ENCODE data around the gene ADAM33. TPM values are rescaled to one million over a fixed set of nuclear protein-coding genes. Genes with fewer than 3 reads are reported as not detected.

ADAM33 gene
- polyA plus RNA-seq, 1 donor from 2014 or later = not detected

- Histone ChIP-seq H3K27me3 (ENCODE audit: insufficient read depth, low read depth, low read length) (no peaks in the 10 kb centered on the region), H3K36me3 (ENCODE audit: insufficient read depth, low read length) (no peaks in the 10 kb centered on the region), H3K9ac (ENCODE audit: low read length) (no peak overlapping the region), H2AFZ (ENCODE audit: low read depth, low read length) (no peak overlapping the region), H3K4me2 (ENCODE audit: low read length) (no peak overlapping the region), H3K9me2 (ENCODE audit: insufficient read depth, low read length) (no peaks in the 10 kb centered on the region), H3K9me3 (ENCODE audit: low read length) (no peaks in the 10 kb centered on the region), H4K20me1 (ENCODE audit: insufficient read depth) (no peaks in the 10 kb centered on the region), H3K79me2 (replicated peaks; ENCODE audit: insufficient read depth, low read length) (no peaks in the 10 kb centered on the region), H3K27ac (ENCODE audit: low read length) (no peak overlapping the region), H3K4me3 (ENCODE audit: low read length) (no peak overlapping the region), H3F3A (ENCODE audit: insufficient read depth, low read length, poor library complexity, severe bottlenecking) (no peaks in the 10 kb centered on the region)
- TF ChIP-seq EP300 (conservative IDR thresholded peaks at IDR 0.05; ENCODE audit: poor library complexity, severe bottlenecking) = no peak
- TF ChIP-seq EZH2 (IDR thresholded peaks at IDR 0.05; ENCODE audit: borderline replicate concordance, insufficient read depth, low read length, poor library complexity, severe bottlenecking) = no peak
- TF ChIP-seq, protein P1, sequence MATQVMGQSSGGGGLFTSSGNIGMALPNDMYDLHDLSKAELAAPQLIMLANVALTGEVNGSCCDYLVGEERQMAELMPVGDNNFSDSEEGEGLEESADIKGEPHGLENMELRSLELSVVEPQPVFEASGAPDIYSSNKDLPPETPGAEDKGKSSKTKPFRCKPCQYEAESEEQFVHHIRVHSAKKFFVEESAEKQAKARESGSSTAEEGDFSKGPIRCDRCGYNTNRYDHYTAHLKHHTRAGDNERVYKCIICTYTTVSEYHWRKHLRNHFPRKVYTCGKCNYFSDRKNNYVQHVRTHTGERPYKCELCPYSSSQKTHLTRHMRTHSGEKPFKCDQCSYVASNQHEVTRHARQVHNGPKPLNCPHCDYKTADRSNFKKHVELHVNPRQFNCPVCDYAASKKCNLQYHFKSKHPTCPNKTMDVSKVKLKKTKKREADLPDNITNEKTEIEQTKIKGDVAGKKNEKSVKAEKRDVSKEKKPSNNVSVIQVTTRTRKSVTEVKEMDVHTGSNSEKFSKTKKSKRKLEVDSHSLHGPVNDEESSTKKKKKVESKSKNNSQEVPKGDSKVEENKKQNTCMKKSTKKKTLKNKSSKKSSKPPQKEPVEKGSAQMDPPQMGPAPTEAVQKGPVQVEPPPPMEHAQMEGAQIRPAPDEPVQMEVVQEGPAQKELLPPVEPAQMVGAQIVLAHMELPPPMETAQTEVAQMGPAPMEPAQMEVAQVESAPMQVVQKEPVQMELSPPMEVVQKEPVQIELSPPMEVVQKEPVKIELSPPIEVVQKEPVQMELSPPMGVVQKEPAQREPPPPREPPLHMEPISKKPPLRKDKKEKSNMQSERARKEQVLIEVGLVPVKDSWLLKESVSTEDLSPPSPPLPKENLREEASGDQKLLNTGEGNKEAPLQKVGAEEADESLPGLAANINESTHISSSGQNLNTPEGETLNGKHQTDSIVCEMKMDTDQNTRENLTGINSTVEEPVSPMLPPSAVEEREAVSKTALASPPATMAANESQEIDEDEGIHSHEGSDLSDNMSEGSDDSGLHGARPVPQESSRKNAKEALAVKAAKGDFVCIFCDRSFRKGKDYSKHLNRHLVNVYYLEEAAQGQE (IDR thresholded peaks at IDR 0.05; ENCODE audit: borderline replicate concordance) = no peak
- no peak for TF ChIP-seq MXI1 (conservative IDR thresholded peaks at IDR 0.05; ENCODE audit: poor library complexity, severe bottlenecking)
- TF ChIP-seq SMC3 (conservative IDR thresholded peaks at IDR 0.05; ENCODE audit: poor library complexity) = no peak
- TF ChIP-seq RAD21 (conservative IDR thresholded peaks at IDR 0.05) = no peak
- no peak for TF ChIP-seq POLR2AphosphoS5 (IDR thresholded peaks at IDR 0.05)
- no peak for TF ChIP-seq CTCF (IDR thresholded peaks at IDR 0.05; ENCODE audit: poor library complexity, severe bottlenecking)
- TF ChIP-seq TAF1 (IDR thresholded peaks at IDR 0.05; ENCODE audit: low read depth) = no peak
These were observed 51.9 kb downstream of the ADAM33 start for GRCh38 chr20:3629893-3630292.

DNA sequence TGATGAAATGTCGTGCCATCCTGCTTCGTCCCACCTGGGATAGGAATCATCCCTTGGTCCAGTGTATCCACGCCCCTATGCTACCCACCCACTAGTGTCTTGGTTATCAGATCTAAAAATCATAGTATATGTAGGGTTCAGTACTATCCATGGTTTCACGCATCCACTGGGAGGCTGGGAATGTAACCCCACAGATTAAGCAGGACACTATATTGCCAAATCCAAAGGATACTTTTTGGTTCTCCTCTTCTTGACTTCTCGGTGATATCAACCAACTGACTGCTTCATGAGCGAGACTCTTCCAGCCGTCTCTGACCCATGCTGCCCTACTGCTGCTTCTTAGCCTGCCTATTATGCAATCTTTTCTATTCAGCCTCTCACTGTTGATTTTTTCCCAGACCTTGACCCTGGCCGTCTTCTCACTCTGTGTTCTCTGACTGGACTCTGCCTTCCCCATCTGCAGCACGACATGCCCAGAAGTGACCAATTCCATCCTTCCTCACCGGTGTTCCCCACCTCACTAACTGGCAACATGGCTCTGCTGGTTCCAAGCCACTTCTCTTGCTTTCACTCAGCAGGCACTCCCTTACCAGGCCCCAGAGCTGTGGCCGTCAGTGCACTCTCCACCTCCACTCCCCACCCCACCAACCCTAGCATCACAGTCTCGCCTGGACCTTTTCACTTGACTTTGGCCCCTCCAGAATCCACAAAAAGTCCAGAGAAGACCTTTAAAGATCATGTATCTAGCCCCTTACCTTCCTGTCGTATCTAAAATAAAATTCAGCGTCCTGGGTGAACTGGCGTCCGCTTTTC lies 53.1 kb downstream of the ADAM33 start:
- no peak overlapping the region for H2AFZ ChIP-seq (ENCODE audit: low read depth, low read length)

More for the DNA sequence above, 53.1 kb downstream of the ADAM33 start:
- H3K4me2 ChIP-seq (ENCODE audit: low read length) = no peak overlapping the region
- no peaks in the 10 kb centered on the region for H4K20me1 ChIP-seq (ENCODE audit: insufficient read depth)
- no peaks in the 10 kb centered on the region for H3F3A ChIP-seq (ENCODE audit: insufficient read depth, low read length, poor library complexity, severe bottlenecking)
- H3K27me3 ChIP-seq (ENCODE audit: insufficient read depth, low read depth, low read length) = no peaks in the 10 kb centered on the region
- TF ChIP-seq SMC3 (conservative IDR thresholded peaks at IDR 0.05; ENCODE audit: poor library complexity) (no peak), EP300 (conservative IDR thresholded peaks at IDR 0.05; ENCODE audit: poor library complexity, severe bottlenecking) (no peak), POLR2AphosphoS5 (IDR thresholded peaks at IDR 0.05) (no peak), EZH2 (IDR thresholded peaks at IDR 0.05; ENCODE audit: borderline replicate concordance, insufficient read depth, low read length, poor library complexity, severe bottlenecking) (no peak), TAF1 (IDR thresholded peaks at IDR 0.05; ENCODE audit: low read depth) (no peak), RAD21 (conservative IDR thresholded peaks at IDR 0.05) (no peak), MXI1 (conservative IDR thresholded peaks at IDR 0.05; ENCODE audit: poor library complexity, severe bottlenecking) (no peak), CTCF (IDR thresholded peaks at IDR 0.05; ENCODE audit: poor library complexity, severe bottlenecking) (no peak)
- TF ChIP-seq, protein P1 (IDR thresholded peaks at IDR 0.05; ENCODE audit: borderline replicate concordance) = no peak
- H3K27ac ChIP-seq (ENCODE audit: low read length) = no peak overlapping the region
- no peak overlapping the region for H3K9ac ChIP-seq (ENCODE audit: low read length)
- H3K9me2 ChIP-seq (ENCODE audit: insufficient read depth, low read length) = no peaks in the 10 kb centered on the region
- H3K9me3 ChIP-seq (ENCODE audit: low read length) = no peaks in the 10 kb centered on the region
- H3K79me2 ChIP-seq (replicated peaks; ENCODE audit: insufficient read depth, low read length) = no peaks in the 10 kb centered on the region
- H3K36me3 ChIP-seq (ENCODE audit: insufficient read depth, low read length) = no peaks in the 10 kb centered on the region
- no peak overlapping the region for H3K4me3 ChIP-seq (ENCODE audit: low read length)
